22Rv1 (cell line): ENCODE results near the gene NKX6-1.

Source experiments
- H3K27ac ChIP-seq: fragments of 450-650 bp; 2 replicates; pipeline ENCODE4 v1.5.1; 2017
- ZFX ChIP-seq: fragments of 450-650 bp; IDR thresholded peaks from 2 replicates; pipeline ENCODE4 v1.6.1; 2017; ENCODE audit warnings: antibody characterized with exemption, borderline replicate concordance
- TF ChIP-seq, protein P1 (sequence below): fragments of 450-650 bp; IDR thresholded peaks from 2 replicates; pipeline ENCODE4 v1.5.1; 2017; ENCODE audit warnings: mild to moderate bottlenecking

Gene NKX6-1

DNA sequence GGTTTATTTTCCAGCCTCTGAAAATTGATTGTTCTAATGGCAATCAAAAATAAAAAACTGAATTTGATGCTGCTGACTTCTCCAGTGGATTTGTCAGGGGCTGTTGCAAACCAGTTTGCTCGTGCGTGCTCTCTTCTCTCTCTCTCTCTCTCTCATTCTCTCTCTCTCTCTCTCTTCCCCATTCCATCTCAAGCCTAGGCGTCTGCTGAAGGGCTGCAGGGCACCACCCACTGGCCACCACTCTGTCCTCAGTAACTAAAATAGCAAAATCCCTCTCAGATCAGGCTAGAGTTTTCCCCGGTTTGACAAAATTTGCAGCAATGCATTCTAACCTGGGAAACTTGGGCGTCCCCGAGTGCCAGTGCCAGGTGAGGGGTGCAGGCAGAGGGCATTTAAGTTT lies 19.4 kb downstream of the NKX6-1 start:
- TF ChIP-seq ZFX: no peak
- TF ChIP-seq, protein P1, sequence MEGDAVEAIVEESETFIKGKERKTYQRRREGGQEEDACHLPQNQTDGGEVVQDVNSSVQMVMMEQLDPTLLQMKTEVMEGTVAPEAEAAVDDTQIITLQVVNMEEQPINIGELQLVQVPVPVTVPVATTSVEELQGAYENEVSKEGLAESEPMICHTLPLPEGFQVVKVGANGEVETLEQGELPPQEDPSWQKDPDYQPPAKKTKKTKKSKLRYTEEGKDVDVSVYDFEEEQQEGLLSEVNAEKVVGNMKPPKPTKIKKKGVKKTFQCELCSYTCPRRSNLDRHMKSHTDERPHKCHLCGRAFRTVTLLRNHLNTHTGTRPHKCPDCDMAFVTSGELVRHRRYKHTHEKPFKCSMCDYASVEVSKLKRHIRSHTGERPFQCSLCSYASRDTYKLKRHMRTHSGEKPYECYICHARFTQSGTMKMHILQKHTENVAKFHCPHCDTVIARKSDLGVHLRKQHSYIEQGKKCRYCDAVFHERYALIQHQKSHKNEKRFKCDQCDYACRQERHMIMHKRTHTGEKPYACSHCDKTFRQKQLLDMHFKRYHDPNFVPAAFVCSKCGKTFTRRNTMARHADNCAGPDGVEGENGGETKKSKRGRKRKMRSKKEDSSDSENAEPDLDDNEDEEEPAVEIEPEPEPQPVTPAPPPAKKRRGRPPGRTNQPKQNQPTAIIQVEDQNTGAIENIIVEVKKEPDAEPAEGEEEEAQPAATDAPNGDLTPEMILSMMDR: no peak
- H3K27ac ChIP-seq: no peak overlapping the region

DNA sequence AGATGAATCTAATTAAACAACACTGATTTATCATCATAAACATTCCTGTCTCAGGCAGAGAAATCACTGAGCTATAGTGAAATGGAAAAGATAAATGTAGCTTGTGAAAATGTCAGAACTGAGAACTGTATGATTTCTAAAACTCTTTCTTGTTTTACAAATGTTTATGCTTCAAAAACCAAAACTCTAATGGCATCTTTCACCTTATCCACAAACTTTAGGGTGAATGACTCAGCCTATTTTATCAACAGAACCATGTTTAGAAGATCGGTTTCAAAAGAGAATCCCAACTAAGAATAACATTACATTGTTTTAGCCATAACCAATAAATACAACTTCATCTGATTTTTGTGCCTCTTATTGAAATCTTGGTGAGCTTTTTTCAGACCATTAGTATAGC lies 21.4 kb downstream of the NKX6-1 start:
- TF ChIP-seq, protein P1: no peak
- no peak for TF ChIP-seq ZFX
- H3K27ac ChIP-seq: no peak overlapping the region

DNA sequence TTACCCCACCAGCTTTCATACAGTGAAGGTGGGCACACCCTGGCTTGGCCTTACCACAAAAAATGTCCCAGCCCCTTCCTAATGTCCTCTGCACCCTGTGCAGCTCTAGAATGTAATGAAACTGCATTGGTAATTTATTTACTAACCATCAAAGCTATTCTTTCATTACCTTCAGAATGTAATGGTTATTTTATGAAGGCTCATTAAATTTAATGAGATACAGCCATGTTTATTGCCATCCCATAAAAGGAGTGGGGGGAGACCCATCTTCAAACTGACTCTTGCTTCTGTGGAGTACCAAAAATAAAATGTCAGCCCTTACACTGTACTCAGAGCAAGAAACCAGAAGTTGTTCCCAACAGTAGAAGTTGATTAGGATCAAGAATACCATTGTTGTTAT lies 25.0 kb downstream of the NKX6-1 start:
- TF ChIP-seq ZFX: no peak
- H3K27ac ChIP-seq: no peak overlapping the region

DNA sequence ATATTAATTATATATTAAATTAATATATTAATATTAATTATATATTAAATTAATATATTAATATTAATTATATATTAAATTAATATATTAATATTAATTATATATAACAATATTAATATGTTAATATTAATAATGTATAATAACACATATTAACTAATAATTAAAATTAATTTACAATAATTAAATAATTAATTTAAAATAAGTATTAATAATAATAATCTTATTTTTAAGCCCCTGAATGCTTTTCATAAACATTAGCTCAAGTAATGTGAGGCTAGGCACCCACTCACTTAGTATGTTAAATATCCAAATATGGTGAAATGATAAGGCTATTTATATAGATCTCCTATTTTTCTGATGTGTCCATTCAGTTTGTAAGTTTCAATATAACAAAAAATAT lies 26.9 kb downstream of the NKX6-1 start:
- no peak overlapping the region for H3K27ac ChIP-seq

DNA sequence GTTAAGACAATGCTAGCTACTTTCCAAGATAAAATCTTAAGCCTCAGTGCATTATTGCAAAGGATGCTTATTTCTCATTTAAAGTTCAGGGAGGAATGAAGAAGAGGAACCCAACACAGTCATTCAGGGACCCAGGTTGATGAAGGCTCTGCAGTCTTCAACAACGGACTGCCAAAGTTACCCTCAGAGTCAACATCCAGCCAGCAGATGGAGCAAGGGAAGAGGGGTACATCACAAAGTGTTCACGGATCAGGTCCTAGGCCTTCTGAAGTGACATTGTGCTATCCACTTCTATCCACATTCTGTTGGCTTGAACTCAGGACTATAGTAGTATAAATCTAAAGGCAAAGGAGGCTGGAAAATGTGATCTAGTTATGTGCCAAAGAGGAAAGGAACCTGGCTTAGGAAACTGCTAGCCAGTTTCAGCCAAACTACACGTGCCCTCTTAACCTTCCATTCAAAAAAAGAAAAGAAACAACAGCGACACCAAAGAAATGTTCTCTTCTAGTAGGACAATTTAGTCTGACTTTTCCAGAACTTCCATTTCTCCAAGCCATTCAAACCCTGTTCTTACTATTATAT lies 28.8 kb downstream of the NKX6-1 start:
- no peak for TF ChIP-seq ZFX
- TF ChIP-seq, protein P1: 0 out of 2 replicates have a peak, but pooled peaks have one; percentile 8
- no peak overlapping the region for H3K27ac ChIP-seq

More for the DNA sequence above, 26.9 kb downstream of the NKX6-1 start:
- TF ChIP-seq, protein P1: no peak
- TF ChIP-seq ZFX: no peak

DNA sequence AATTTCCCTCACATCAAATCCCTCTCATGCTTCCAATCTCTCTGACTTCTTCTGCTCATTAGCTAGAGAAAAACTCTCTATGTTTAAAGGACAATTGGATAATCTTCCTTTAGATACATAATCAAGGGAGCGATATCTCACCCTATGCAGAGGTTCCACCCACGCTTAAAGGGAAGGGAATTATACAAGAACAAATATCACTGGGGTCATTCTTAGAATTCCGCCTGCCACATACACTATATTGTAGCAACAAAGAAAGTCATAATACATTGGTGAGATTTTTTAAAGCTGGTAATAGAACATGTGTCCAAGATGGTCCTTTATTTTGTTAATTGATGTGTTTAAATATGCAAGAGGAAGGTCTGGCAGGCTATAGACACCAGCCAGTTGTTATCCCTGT lies 31.5 kb downstream of the NKX6-1 start:
- H3K27ac ChIP-seq: no peak overlapping the region
- TF ChIP-seq, protein P1: no peak
- TF ChIP-seq ZFX: no peak

DNA sequence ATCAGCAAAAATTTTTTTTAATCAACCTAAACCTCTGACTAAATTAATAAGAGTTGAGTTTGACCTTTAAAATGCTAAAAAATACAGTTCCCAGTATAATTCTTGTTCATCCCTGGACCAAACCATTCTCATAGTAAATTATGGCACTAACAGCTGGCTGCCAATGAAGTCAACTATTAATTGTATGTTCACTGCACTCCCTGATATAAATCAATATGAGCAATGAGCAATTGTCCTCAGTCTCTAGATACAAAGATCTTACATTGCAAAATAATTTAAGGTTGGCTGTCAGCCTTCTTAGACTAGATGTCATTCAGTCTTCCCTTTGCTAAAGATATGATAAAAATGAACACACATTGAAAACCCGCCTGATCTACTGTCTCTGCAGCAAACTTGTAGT lies 39.3 kb downstream of the NKX6-1 start:
- H3K27ac ChIP-seq: no peak overlapping the region
- no peak for TF ChIP-seq ZFX
- TF ChIP-seq, protein P1: no peak

DNA sequence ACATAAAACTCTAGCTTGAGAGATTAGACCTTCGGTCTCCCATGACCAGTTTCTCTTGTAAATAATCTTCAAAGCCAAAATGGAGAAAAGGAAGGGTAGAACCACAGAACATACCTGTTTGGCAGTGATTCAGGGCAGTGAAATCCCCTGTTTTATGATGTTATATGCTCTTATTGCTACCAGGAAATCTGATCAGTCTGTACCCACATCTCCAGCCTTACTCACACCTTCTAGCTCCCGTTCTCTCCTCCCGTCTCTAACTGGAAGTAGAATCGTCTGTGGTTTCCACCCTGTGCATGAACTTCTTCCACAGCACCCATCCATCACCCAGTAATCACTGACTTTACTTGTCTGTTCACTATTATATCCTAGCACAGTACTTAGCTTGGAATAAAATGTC lies 42.9 kb downstream of the NKX6-1 start:
- no peak overlapping the region for H3K27ac ChIP-seq
- TF ChIP-seq, protein P1: no peak
- TF ChIP-seq ZFX: no peak
